KMS-11 (cell line): ENCODE measurements around the gene RPRD1B.

Source experiments
- H2AFZ ChIP-seq: fragments of 200-600 bp; sonication (generic); 2 replicates; pipeline ENCODE4 v1.6.1; 2016; ENCODE audit warnings: antibody characterized with exemption, mixed run types, low read depth
- H3K27ac ChIP-seq: fragments of 200-600 bp; sonication (generic); 2 replicates; pipeline ENCODE4 v1.6.1; 2016; ENCODE audit warnings: mild to moderate bottlenecking, mixed run types
- H3K27me3 ChIP-seq: fragments of 200-600 bp; sonication (generic); 2 replicates; pipeline ENCODE4 v1.6.1; 2017; ENCODE audit warnings: mild to moderate bottlenecking, low read depth, mixed run types, moderate library complexity; ENCODE audit not compliant: insufficient read depth
- H3K36me3 ChIP-seq: fragments of 200-600 bp; sonication (generic); 2 replicates; pipeline ENCODE4 v1.6.1; 2017; ENCODE audit warnings: mild to moderate bottlenecking, mixed run types; ENCODE audit not compliant: insufficient read depth
- H3K4me1 ChIP-seq: fragments of 200-600 bp; sonication (generic); 2 replicates; pipeline ENCODE4 v1.6.1; 2016; ENCODE audit warnings: mild to moderate bottlenecking, low read depth, mixed run types; ENCODE audit not compliant: poor library complexity, severe bottlenecking
- H3K4me2 ChIP-seq: fragments of 200-600 bp; sonication (generic); 2 replicates; pipeline ENCODE4 v1.7.0; 2016; ENCODE audit warnings: mild to moderate bottlenecking, mixed run types
- H3K4me3 ChIP-seq: fragments of 200-600 bp; sonication (generic); IDR thresholded peaks from 2 replicates; pipeline ENCODE4 v1.6.1; 2017; ENCODE audit warnings: low read depth, low read length, mixed read lengths; ENCODE audit not compliant: insufficient read depth
- H3K79me2 ChIP-seq: fragments of 200-600 bp; sonication (generic); 2 replicates; pipeline ENCODE4 v1.6.1; 2016; ENCODE audit warnings: low read depth, mixed run types; ENCODE audit not compliant: insufficient read depth
- H3K9ac ChIP-seq: fragments of 200-600 bp; sonication (generic); 2 replicates; pipeline ENCODE4 v1.6.1; 2016; ENCODE audit warnings: mild to moderate bottlenecking, mixed run types
- H4K20me1 ChIP-seq: fragments of 200-600 bp; sonication (generic); 2 replicates; pipeline ENCODE4 v1.6.1; 2016; ENCODE audit warnings: mild to moderate bottlenecking, mixed run types; ENCODE audit not compliant: insufficient read depth
- CTCF ChIP-seq: fragments of 200-600 bp; sonication (generic); conservative IDR thresholded peaks from 2 replicates; pipeline ENCODE4 v1.6.1; 2017; ENCODE audit warnings: low read depth, mild to moderate bottlenecking, antibody characterized with exemption, low read length, moderate library complexity, mixed read lengths

Gene RPRD1B

GRCh38 chr20:38111366-38112232 lies 78.1 kb downstream of the RPRD1B start:
- Histone ChIP-seq H3K9ac (no peak overlapping the region), H3K4me1 (no peaks in the 10 kb centered on the region), H3K27ac (no peak overlapping the region)

DNA sequence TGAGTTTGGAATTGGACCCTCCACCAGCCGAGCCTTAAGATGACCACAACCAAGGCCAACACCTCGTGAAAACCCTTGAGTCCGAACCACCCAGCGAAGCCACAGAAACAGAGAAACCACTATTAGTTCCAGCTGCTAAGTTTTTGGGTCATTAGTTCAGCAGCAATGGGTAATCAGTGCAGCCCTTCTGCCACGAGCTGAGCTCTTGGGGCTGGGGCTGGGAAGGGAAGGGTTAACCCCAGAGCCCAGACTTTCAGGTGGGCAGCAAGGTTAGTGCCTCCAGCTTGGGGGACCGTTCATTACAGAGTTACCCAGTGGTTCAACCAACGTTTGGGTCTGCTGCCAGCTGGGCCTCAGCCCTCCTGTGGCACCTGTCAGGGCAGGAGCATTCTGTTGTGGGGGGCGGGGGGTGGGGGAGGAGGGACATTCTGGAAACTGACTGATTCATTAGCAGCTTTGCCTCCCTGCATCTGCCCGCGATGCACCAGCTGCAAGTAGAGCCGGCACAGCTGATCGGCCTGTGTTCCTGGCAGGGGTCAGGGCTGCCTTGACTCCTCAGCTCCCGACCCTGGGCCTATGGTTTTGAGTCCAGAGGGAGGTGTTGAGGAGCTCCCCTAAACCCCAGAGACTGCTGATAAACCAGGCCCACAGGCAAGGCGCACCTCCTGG lies 78.8 kb downstream of the RPRD1B start:
- no peak overlapping the region for H3K27ac ChIP-seq
- no peaks in the 10 kb centered on the region for H3K36me3 ChIP-seq
- TF ChIP-seq CTCF, result no peak
- H3K4me2 ChIP-seq, result no peak overlapping the region
- H3K79me2 ChIP-seq, result no peaks in the 10 kb centered on the region
- no peak overlapping the region for H3K9ac ChIP-seq
- H4K20me1 ChIP-seq, result no peaks in the 10 kb centered on the region
- H2AFZ ChIP-seq, result no peak overlapping the region
- H3K4me1 ChIP-seq, result no peaks in the 10 kb centered on the region
- H3K27me3 ChIP-seq, result no peaks in the 10 kb centered on the region
- no peak overlapping the region for H3K4me3 ChIP-seq

More at GRCh38 chr20:38111366-38112232, 78.1 kb downstream of the RPRD1B start:
- Histone ChIP-seq H3K27me3 (no peaks in the 10 kb centered on the region), H3K4me3 (no peak overlapping the region), H2AFZ (no peak overlapping the region), H4K20me1 (no peaks in the 10 kb centered on the region), H3K79me2 (no peaks in the 10 kb centered on the region), H3K4me2 (no peak overlapping the region), H3K36me3 (no peaks in the 10 kb centered on the region)
- no peak for TF ChIP-seq CTCF

DNA sequence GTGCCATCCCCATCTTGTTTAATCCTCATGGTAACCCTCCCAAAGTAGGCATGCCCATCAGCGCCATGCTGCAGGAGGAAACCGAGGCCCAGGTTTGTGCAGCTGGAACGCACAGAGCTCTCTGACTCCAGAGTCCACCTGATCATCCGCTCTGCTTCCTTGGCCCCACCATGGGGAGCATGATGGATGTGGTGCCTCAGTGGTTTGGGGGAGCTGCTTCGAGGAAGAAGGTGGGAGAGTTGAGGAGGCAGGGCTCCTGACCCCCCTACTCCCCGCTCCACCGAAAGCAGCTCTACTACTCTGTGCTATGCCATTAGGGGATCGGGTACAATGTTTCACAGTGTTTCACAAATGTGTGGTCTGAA lies 79.4 kb downstream of the RPRD1B start:
- no peak overlapping the region for H2AFZ ChIP-seq

More for the DNA sequence above, 79.4 kb downstream of the RPRD1B start:
- Histone ChIP-seq H3K4me2 (no peak overlapping the region), H3K9ac (no peak overlapping the region), H3K4me1 (no peaks in the 10 kb centered on the region), H3K36me3 (no peaks in the 10 kb centered on the region), H4K20me1 (no peaks in the 10 kb centered on the region), H3K27me3 (no peaks in the 10 kb centered on the region), H3K27ac (no peak overlapping the region), H3K4me3 (no peak overlapping the region), H3K79me2 (no peaks in the 10 kb centered on the region)
- no peak for TF ChIP-seq CTCF
